SK-N-SH (cell line): ENCODE measurements around the gene SKIC8. TPM values are rescaled to one million over a fixed set of nuclear protein-coding genes. Genes with fewer than 3 reads are reported as not detected.

Source experiments
- CTCF ChIA-PET: fragments of 300-600, 350-600 bp; formaldehyde crosslinking; extraction: SDS; loops from one replicate; lab custom pipeline; 2021; lab: Yijun Ruan, JAX
- POLR2A ChIA-PET: fragments of 350-600 bp; sonication (Branson Sonifier 250); formaldehyde crosslinking; extraction: SDS; loops from one replicate; lab custom pipeline; 2020; ENCODE audit warnings: antibody characterized with exemption, inconsistent platforms; lab: Yijun Ruan, JAX
- DNase-seq: peaks from one replicate; pipeline ENCODE4 v3.0.0; 2012
- H2AFZ ChIP-seq: fragments of 200-600 bp; sonication (generic); 2 replicates; pipeline ENCODE4 v1.8.1; 2016; ENCODE audit warnings: antibody characterized with exemption, mild to moderate bottlenecking, low read depth
- H3F3A ChIP-seq: fragments of 200-600 bp; sonication (generic); replicated peaks from 2 replicates; pipeline ENCODE3; 2016; ENCODE audit warnings: antibody characterized with exemption, mild to moderate bottlenecking; ENCODE audit not compliant: insufficient read depth
- H3K27ac ChIP-seq, 2 experiments: fragments of 200-500 bp in 1 of 2; fragments of 200-600 bp in 1 of 2; sonication (Bioruptor generic) in 1 of 2; sonication (generic), shearing (Covaris generic) in 1 of 2; 2 replicates each; pipeline versions ENCODE4 v1.5.1 to v1.6.1; 2014 to 2016; ENCODE audit warnings: low read depth in 2 of 2, inconsistent platforms in 1 of 2, low read length in 1 of 2, mild to moderate bottlenecking in 1 of 2, mixed read lengths in 1 of 2
- H3K27me3 ChIP-seq: fragments of 200-600 bp; sonication (generic), shearing (Covaris generic); 2 replicates; pipeline ENCODE4 v1.6.1; 2016; ENCODE audit warnings: mixed run types; ENCODE audit not compliant: insufficient read depth
- H3K36me3 ChIP-seq, 2 experiments: fragments of 200-500 bp in 1 of 2; fragments of 200-600 bp in 1 of 2; sonication (Bioruptor generic) in 1 of 2; sonication (generic) in 1 of 2; replicated peaks in 1 of 2; 2 replicates each; pipeline versions ENCODE3 to v1.5.1; 2014 to 2016; ENCODE audit warnings: low read length in 1 of 2, mild to moderate bottlenecking in 1 of 2; ENCODE audit not compliant: insufficient read depth in 2 of 2, control insufficient read depth in 1 of 2
- H3K4me1 ChIP-seq, 2 experiments: fragments of 200-500 bp in 1 of 2; fragments of 200-600 bp in 1 of 2; sonication (Bioruptor generic) in 1 of 2; sonication (generic), shearing (Covaris generic) in 1 of 2; 2 replicates each; pipeline versions ENCODE4 v1.5.1 to v1.6.1; 2014 to 2016; ENCODE audit warnings: low read depth in 1 of 2, low read length in 1 of 2, mixed run types in 1 of 2; ENCODE audit not compliant: insufficient read depth in 2 of 2, control insufficient read depth in 1 of 2
- H3K4me2 ChIP-seq: fragments of 200-600 bp; sonication (generic), shearing (Covaris generic); 2 replicates; pipeline ENCODE4 v1.6.1; 2017; ENCODE audit warnings: mixed run types
- H3K4me3 ChIP-seq, 2 experiments: fragments of 200-500 bp in 1 of 2; fragments of 200-600 bp in 1 of 2; sonication (Bioruptor generic) in 1 of 2; sonication (generic), shearing (Covaris generic) in 1 of 2; 2 replicates each; pipeline versions ENCODE4 v1.5.1 to v1.8.1; 2014 to 2016; ENCODE audit warnings: low read depth in 2 of 2, inconsistent platforms in 1 of 2, low read length in 1 of 2, mild to moderate bottlenecking in 1 of 2, mixed read lengths in 1 of 2, moderate library complexity in 1 of 2
- H3K79me2 ChIP-seq: fragments of 200-600 bp; sonication (generic); 2 replicates; pipeline ENCODE4 v1.8.1; 2017; ENCODE audit warnings: mild to moderate bottlenecking; ENCODE audit not compliant: insufficient read depth
- H3K9ac ChIP-seq: fragments of 200-600 bp; sonication (generic); 2 replicates; pipeline ENCODE4 v1.6.1; 2017; ENCODE audit warnings: mixed run types
- H3K9me2 ChIP-seq: fragments of 200-600 bp; sonication (generic); 2 replicates; pipeline ENCODE4 v1.6.1; 2017; ENCODE audit warnings: mixed run types
- H3K9me3 ChIP-seq: fragments of 200-600 bp; sonication (generic); 2 replicates; pipeline ENCODE4 v1.6.1; 2017; ENCODE audit warnings: mixed run types, mild to moderate bottlenecking, moderate library complexity
- H4K20me1 ChIP-seq: fragments of 200-600 bp; sonication (generic); 2 replicates; pipeline ENCODE4 v1.6.1; 2017; ENCODE audit warnings: mild to moderate bottlenecking, mixed run types; ENCODE audit not compliant: insufficient read depth
- CHD2 ChIP-seq: fragments of 150-350 bp; IDR thresholded peaks from 2 replicates; pipeline ENCODE4 v1.6.1; 2018; ENCODE audit warnings: low read length; ENCODE audit not compliant: partially characterized antibody
- ELF1 ChIP-seq: IDR thresholded peaks from 2 replicates; pipeline ENCODE4 v1.4.0; 2012
- EP300 ChIP-seq, 2 experiments: IDR thresholded peaks; 2 replicates each; pipeline versions ENCODE4 v1.4.0 to v1.6.1; 2012; ENCODE audit warnings: borderline replicate concordance in 1 of 2, low read depth in 1 of 2, low read length in 1 of 2
- EZH2phosphoT487 ChIP-seq: fragments of 200-600 bp; sonication (generic); IDR thresholded peaks from 2 replicates; pipeline ENCODE4 v1.6.1; 2017; ENCODE audit warnings: low read depth, mixed run types, mild to moderate bottlenecking, antibody characterized with exemption, moderate library complexity, borderline replicate concordance
- FOSL2 ChIP-seq: IDR thresholded peaks from 2 replicates; pipeline ENCODE4 v1.4.0; 2012; ENCODE audit warnings: low read depth, mild to moderate bottlenecking, moderate library complexity, borderline replicate concordance
- FOXJ3 ChIP-seq: sonication (generic); formaldehyde crosslinking; IDR thresholded peaks from 2 replicates; pipeline ENCODE4 v1.5.1; 2020; ENCODE audit warnings: mild to moderate bottlenecking, missing genetic modification reagents
- FOXM1 ChIP-seq: IDR thresholded peaks from 2 replicates; pipeline ENCODE4 v1.4.0; 2012; ENCODE audit warnings: low read depth, mild to moderate bottlenecking
- GABPA ChIP-seq: IDR thresholded peaks from 2 replicates; pipeline ENCODE4 v1.4.0; 2012; ENCODE audit warnings: low read depth, mild to moderate bottlenecking
- GATA2 ChIP-seq: sonication (generic); formaldehyde crosslinking; IDR thresholded peaks from 2 replicates; pipeline ENCODE4 v1.5.0; 2020; ENCODE audit warnings: mild to moderate bottlenecking, missing genetic modification reagents
- MEF2A ChIP-seq: IDR thresholded peaks from 2 replicates; pipeline ENCODE4 v1.4.0; 2012; ENCODE audit warnings: low read depth, borderline replicate concordance
- MXI1 ChIP-seq: IDR thresholded peaks from 2 replicates; pipeline ENCODE4 v1.6.1; 2012; ENCODE audit warnings: mild to moderate bottlenecking, low read depth, low read length, improper control_type of control experiment
- NFIC ChIP-seq: IDR thresholded peaks from 2 replicates; pipeline ENCODE4 v1.4.0; 2012; ENCODE audit warnings: borderline replicate concordance
- NRF1 ChIP-seq: IDR thresholded peaks from 2 replicates; pipeline ENCODE4 v1.6.1; 2012; ENCODE audit warnings: low read depth, mild to moderate bottlenecking, low read length
- POLR2AphosphoS5 ChIP-seq: IDR thresholded peaks from 2 replicates; pipeline ENCODE4 v1.6.1; 2012; ENCODE audit warnings: low read depth, low read length
- RAD21 ChIP-seq: IDR thresholded peaks from 2 replicates; pipeline ENCODE4 v1.6.1; 2012; ENCODE audit warnings: mild to moderate bottlenecking, low read length
- RCOR1 ChIP-seq: fragments of 150-350 bp; IDR thresholded peaks from 2 replicates; pipeline ENCODE4 v1.6.1; 2017; ENCODE audit warnings: antibody characterized with exemption, low read length
- RXRA ChIP-seq: IDR thresholded peaks from 2 replicates; pipeline ENCODE4 v1.4.0; 2012; ENCODE audit warnings: low read depth, mild to moderate bottlenecking, borderline replicate concordance
- SIN3A ChIP-seq: IDR thresholded peaks from 2 replicates; pipeline ENCODE4 v1.6.1; 2012; ENCODE audit warnings: low read depth, mild to moderate bottlenecking, low read length, moderate library complexity, borderline replicate concordance
- TAF1 ChIP-seq: IDR thresholded peaks from 2 replicates; pipeline ENCODE4 v1.6.1; 2012; ENCODE audit warnings: low read depth, mild to moderate bottlenecking, low read length, moderate library complexity, borderline replicate concordance
- TCF12 ChIP-seq: IDR thresholded peaks from 2 replicates; pipeline ENCODE4 v1.4.0; 2012
- YY1 ChIP-seq: IDR thresholded peaks from 2 replicates; pipeline ENCODE4 v1.4.0; 2012; ENCODE audit warnings: low read depth, mild to moderate bottlenecking
- WGBS: methylation state at CpG from one replicate; pipeline ENCODE4 v1.1.6; 2017; ENCODE audit warnings: low lambda C conversion rate; 5-methylcytosine and 5-hydroxymethylcytosine counted together
- polyA plus RNA-seq, 3 experiments: library from polyadenylated mRNA; depleted of rRNA; stranded (reverse); fragments of >200 nt; gene quantifications; 2 replicates each; pipeline ENCODE4 v1.2.3, GENCODE V29; 2012
- TF ChIP-seq, protein P1 (sequence below): fragments of 200-600 bp; sonication (generic); IDR thresholded peaks from 2 replicates; pipeline ENCODE4 v1.6.1; 2017; ENCODE audit warnings: antibody characterized with exemption, mild to moderate bottlenecking, moderate library complexity
- TF ChIP-seq, protein P2 (sequence below): IDR thresholded peaks from 2 replicates; pipeline ENCODE4 v1.4.0; 2012; ENCODE audit warnings: low read depth, borderline replicate concordance
- TF ChIP-seq, protein P3 (sequence below): fragments of 150-350 bp; IDR thresholded peaks from 2 replicates; pipeline ENCODE4 v1.6.1; 2016; ENCODE audit warnings: mild to moderate bottlenecking, low read depth, low read length
- TF ChIP-seq, protein P4 (sequence below): IDR thresholded peaks from 2 replicates; pipeline ENCODE4 v1.4.0; 2012; ENCODE audit warnings: low read depth, borderline replicate concordance
- TF ChIP-seq, protein P5 (sequence below): fragments of 150-350 bp; IDR thresholded peaks from 2 replicates; pipeline ENCODE4 v1.6.1; 2017; ENCODE audit warnings: antibody characterized with exemption, low read length, low read depth, borderline replicate concordance

SKIC8 gene
- 78.8 and 124 TPM in 2 replicates for polyA plus RNA-seq (2012; rRNA removed)
- polyA plus RNA-seq (2012; cell fraction: cytosol; rRNA removed): 103 TPM in 2 replicates
- 80.1 and 91.4 TPM in 2 replicates for polyA plus RNA-seq (2012; cell fraction: nucleus; rRNA removed)

DNA sequence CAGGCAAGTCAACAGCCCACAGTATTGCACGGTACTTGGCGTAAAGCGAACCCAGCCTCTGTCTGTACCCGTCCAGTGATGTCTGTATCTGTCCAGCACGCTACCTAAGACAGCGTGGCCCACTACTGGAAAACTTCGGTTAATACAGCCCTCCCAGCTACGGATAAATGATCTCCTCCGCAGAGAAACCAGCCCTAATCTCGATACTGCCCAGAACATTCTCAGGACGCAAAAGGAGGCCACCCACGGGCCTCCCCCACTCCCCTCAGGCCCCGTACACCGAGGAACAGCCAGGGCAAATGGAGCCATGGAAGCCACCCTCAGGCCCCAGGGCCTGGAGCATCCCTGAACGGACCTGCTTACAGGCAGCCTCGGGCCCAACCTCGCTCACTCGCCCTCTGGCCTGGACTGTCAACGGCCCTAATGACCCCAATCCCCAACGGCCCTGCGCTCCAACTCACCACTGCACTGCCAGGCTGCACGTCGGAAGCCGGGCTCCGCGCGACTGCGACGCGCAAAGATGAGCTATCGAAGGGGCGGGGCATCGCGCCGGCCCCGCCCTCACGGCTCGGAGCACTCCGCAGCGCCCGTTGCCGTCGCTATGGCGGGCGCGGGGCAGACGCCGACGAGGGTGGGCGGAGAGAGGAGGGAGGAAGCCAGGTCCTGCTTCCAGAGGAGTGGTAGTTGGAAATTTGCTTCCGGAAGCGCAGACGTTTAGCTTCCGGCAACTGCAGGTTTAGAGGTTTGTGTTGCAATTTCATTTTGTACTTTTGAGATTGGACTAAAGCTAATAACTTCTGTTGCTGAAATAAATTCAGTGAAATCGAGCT, at the start of gene SKIC8:
SKIC8 (minus strand) TSS at position 509 of the 830 bp plus-strand sequence. CDS start 3,923 bp downstream, outside the sequence.
- DNase-seq: peak; percentile 98
- Histone ChIP-seq H3K4me1 (peaks cover 11 to 18% of the 10 kb centered on the region in 2 experiments), H3K9me3 (no peaks in the 10 kb centered on the region), H3K36me3 (peaks cover 6 to 12% of the 10 kb centered on the region in 2 experiments), H3K27me3 (no peaks in the 10 kb centered on the region), H3K4me2 (peak within 1 kb of the TSS; percentile 91), H3K9ac (peak within 1 kb of the TSS; percentile 92), H3F3A (peaks cover 26% of the 10 kb centered on the region), H2AFZ (peak within 1 kb of the TSS; percentile 87), H3K79me2 (peaks cover 46% of the 10 kb centered on the region), H4K20me1 (no peaks in the 10 kb centered on the region), H3K9me2 (no peaks in the 10 kb centered on the region), H3K27ac (peak within 1 kb of the TSS; percentile 70 to 78), H3K4me3 (peak within 1 kb of the TSS; percentile 74 to 94)
- CTCF ChIA-PET: interaction anchor here (0.7 to 31.8 kb wide), 7 partner anchors 9 to 174 kb away, joined by 3 to 772 read pairs (median 3); partner anchors contain the start of gene CIB2
- POLR2A ChIA-PET: interaction anchor here (0.5 to 1.2 kb wide), 12 partner anchors 9 to 266 kb away, joined by 3 to 7 read pairs (median 3); partner anchors contain the start of genes CHRNA5 and IREB2
- 0% methylated on average over 32 of the region's 55 CpGs for WGBS
- TF ChIP-seq SIN3A: peak; percentile 89
- TF ChIP-seq FOXM1: no peak
- TF ChIP-seq FOXJ3 (CRISPR knock-in tag): no peak
- no peak for TF ChIP-seq RXRA
- TF ChIP-seq, protein P1, sequence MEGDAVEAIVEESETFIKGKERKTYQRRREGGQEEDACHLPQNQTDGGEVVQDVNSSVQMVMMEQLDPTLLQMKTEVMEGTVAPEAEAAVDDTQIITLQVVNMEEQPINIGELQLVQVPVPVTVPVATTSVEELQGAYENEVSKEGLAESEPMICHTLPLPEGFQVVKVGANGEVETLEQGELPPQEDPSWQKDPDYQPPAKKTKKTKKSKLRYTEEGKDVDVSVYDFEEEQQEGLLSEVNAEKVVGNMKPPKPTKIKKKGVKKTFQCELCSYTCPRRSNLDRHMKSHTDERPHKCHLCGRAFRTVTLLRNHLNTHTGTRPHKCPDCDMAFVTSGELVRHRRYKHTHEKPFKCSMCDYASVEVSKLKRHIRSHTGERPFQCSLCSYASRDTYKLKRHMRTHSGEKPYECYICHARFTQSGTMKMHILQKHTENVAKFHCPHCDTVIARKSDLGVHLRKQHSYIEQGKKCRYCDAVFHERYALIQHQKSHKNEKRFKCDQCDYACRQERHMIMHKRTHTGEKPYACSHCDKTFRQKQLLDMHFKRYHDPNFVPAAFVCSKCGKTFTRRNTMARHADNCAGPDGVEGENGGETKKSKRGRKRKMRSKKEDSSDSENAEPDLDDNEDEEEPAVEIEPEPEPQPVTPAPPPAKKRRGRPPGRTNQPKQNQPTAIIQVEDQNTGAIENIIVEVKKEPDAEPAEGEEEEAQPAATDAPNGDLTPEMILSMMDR: peak; percentile 25
- TF ChIP-seq GATA2 (CRISPR knock-in tag): no peak
- TF ChIP-seq FOSL2: no peak
- no peak for TF ChIP-seq MEF2A
- no peak for TF ChIP-seq RCOR1
- TF ChIP-seq ELF1: peak; percentile 75
- TF ChIP-seq POLR2AphosphoS5: peak; percentile 92
- no peak for TF ChIP-seq NRF1
- peak; percentile 98 for TF ChIP-seq MXI1
- no peak for TF ChIP-seq EZH2phosphoT487
- peak; percentile 20; the same call in 1 of the 2 replicates for TF ChIP-seq TCF12
- TF ChIP-seq, protein P2, sequence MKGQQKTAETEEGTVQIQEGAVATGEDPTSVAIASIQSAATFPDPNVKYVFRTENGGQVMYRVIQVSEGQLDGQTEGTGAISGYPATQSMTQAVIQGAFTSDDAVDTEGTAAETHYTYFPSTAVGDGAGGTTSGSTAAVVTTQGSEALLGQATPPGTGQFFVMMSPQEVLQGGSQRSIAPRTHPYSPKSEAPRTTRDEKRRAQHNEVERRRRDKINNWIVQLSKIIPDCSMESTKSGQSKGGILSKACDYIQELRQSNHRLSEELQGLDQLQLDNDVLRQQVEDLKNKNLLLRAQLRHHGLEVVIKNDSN: no peak
- TF ChIP-seq, protein P3, sequence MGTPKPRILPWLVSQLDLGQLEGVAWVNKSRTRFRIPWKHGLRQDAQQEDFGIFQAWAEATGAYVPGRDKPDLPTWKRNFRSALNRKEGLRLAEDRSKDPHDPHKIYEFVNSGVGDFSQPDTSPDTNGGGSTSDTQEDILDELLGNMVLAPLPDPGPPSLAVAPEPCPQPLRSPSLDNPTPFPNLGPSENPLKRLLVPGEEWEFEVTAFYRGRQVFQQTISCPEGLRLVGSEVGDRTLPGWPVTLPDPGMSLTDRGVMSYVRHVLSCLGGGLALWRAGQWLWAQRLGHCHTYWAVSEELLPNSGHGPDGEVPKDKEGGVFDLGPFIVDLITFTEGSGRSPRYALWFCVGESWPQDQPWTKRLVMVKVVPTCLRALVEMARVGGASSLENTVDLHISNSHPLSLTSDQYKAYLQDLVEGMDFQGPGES: no peak
- TF ChIP-seq, protein P4, sequence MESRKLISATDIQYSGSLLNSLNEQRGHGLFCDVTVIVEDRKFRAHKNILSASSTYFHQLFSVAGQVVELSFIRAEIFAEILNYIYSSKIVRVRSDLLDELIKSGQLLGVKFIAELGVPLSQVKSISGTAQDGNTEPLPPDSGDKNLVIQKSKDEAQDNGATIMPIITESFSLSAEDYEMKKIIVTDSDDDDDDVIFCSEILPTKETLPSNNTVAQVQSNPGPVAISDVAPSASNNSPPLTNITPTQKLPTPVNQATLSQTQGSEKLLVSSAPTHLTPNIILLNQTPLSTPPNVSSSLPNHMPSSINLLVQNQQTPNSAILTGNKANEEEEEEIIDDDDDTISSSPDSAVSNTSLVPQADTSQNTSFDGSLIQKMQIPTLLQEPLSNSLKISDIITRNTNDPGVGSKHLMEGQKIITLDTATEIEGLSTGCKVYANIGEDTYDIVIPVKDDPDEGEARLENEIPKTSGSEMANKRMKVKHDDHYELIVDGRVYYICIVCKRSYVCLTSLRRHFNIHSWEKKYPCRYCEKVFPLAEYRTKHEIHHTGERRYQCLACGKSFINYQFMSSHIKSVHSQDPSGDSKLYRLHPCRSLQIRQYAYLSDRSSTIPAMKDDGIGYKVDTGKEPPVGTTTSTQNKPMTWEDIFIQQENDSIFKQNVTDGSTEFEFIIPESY: no peak
- TF ChIP-seq CHD2: peak; percentile 77
- 0 out of 4 replicates have a peak, but pooled peaks have one; percentile 29 for TF ChIP-seq EP300 (IDR thresholded peaks at IDR 0.05; ENCODE audit: borderline replicate concordance in 1 of 2, low read depth in 1 of 2, low read length in 1 of 2)
- TF ChIP-seq RAD21: no peak
- TF ChIP-seq, protein P5, sequence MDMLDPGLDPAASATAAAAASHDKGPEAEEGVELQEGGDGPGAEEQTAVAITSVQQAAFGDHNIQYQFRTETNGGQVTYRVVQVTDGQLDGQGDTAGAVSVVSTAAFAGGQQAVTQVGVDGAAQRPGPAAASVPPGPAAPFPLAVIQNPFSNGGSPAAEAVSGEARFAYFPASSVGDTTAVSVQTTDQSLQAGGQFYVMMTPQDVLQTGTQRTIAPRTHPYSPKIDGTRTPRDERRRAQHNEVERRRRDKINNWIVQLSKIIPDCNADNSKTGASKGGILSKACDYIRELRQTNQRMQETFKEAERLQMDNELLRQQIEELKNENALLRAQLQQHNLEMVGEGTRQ: no peak
- TF ChIP-seq GABPA: peak; percentile 91
- TF ChIP-seq YY1: peak; percentile 79
- no peak for TF ChIP-seq NFIC
- TF ChIP-seq TAF1: peak; percentile 86
